22Rv1 (cell line): ENCODE measurements around the gene BANF1.

Source experiments
- CTCF ChIP-seq: fragments of 450-650 bp; IDR thresholded peaks from 2 replicates; pipeline ENCODE4 v1.5.1; 2017; ENCODE audit warnings: mild to moderate bottlenecking
- ZFX ChIP-seq: fragments of 450-650 bp; IDR thresholded peaks from 2 replicates; pipeline ENCODE4 v1.6.1; 2017; ENCODE audit warnings: antibody characterized with exemption, borderline replicate concordance

- TF ChIP-seq ZFX: no peak
- no peak for TF ChIP-seq CTCF
Observed at GRCh38 chr11:66001942-66002647, at the start of gene BANF1, which contains the start of gene EIF1AD.
